Glutamatergic neuron (in vitro differentiated cells): ENCODE measurements around the gene CDC42BPA. TPM values are rescaled to one million over a fixed set of nuclear protein-coding genes. Genes with fewer than 3 reads are reported as not detected.
A peak's percentile ranks its signal among the peaks of the same experiment; 100 is the strongest.

ENCODE experiments used
- DNase-seq: peaks from one replicate; pipeline ENCODE4 v3.0.0; 2022
- H3K27ac Mint-ChIP-seq: one replicate; pipeline ENCODE4 v1.8.0; 2020; ENCODE audit warnings: mild to moderate bottlenecking, mixed read lengths, inconsistent platforms; ENCODE audit not compliant: unreplicated experiment
- H3K27me3 Mint-ChIP-seq: one replicate; pipeline ENCODE4 v1.8.0; 2020; ENCODE audit warnings: mild to moderate bottlenecking, moderate library complexity, mixed read lengths, inconsistent platforms; ENCODE audit not compliant: unreplicated experiment
- H3K36me3 Mint-ChIP-seq: one replicate; pipeline ENCODE4 v1.8.0; 2020; ENCODE audit warnings: mild to moderate bottlenecking, mixed read lengths, inconsistent platforms; ENCODE audit not compliant: unreplicated experiment
- H3K4me1 Mint-ChIP-seq: one replicate; pipeline ENCODE4 v1.8.0; 2020; ENCODE audit warnings: mild to moderate bottlenecking, low read depth, mixed read lengths, inconsistent platforms; ENCODE audit not compliant: unreplicated experiment
- H3K4me3 Mint-ChIP-seq: one replicate; pipeline ENCODE4 v1.8.0; 2020; ENCODE audit warnings: mild to moderate bottlenecking, mixed read lengths, inconsistent platforms; ENCODE audit not compliant: unreplicated experiment
- H3K9me3 Mint-ChIP-seq: one replicate; pipeline ENCODE4 v1.8.0; 2020; ENCODE audit warnings: mild to moderate bottlenecking, moderate library complexity, mixed read lengths, inconsistent platforms; ENCODE audit not compliant: unreplicated experiment
- CTCF ChIP-seq: fragments of 200-600 bp; sonication (generic); IDR thresholded peaks from one replicate; pipeline ENCODE4 v1.5.0; 2021; ENCODE audit not compliant: partially characterized antibody, unreplicated experiment
- total RNA-seq: library from RNA; stranded (reverse); fragmentation: NEBNext Ultra II Directional; extraction: Animal tissue kit (Norgen Biotek cat#: 25700); gene quantifications from one replicate; pipeline ENCODE4 v1.2.1, GENCODE V29; 2021; ENCODE audit not compliant: unreplicated experiment

CDC42BPA gene
- total RNA-seq, 1 donor from 2014 or later: 66.0 TPM

GRCh38 chr1:227010645-227011044 lies 307.6 kb downstream of the CDC42BPA start:
- Mint-ChIP-seq H3K9me3 (peaks cover 10% of the 10 kb centered on the region), H3K27ac (no peak overlapping the region), H3K27me3 (peaks cover 5% of the 10 kb centered on the region), H3K4me3 (no peak overlapping the region), H3K4me1 (peaks cover 18% of the 10 kb centered on the region), H3K36me3 (no peaks in the 10 kb centered on the region)
- DNase-seq: no peak
- TF ChIP-seq CTCF: no peak

GRCh38 chr1:227009937-227010336 lies 308.4 kb downstream of the CDC42BPA start:
- Mint-ChIP-seq H3K4me1 (peaks cover 22% of the 10 kb centered on the region), H3K27me3 (peaks cover 5% of the 10 kb centered on the region)

GRCh38 chr1:227006226-227006796 lies 312.0 kb downstream of the CDC42BPA start:
- Mint-ChIP-seq H3K4me3 (peak overlapping the region; percentile 59), H3K27me3 (peaks cover 8% of the 10 kb centered on the region), H3K4me1 (peaks cover 29% of the 10 kb centered on the region), H3K27ac (peak overlapping the region; percentile 94), H3K9me3 (peaks cover 11% of the 10 kb centered on the region), H3K36me3 (peaks cover 5% of the 10 kb centered on the region)
- TF ChIP-seq CTCF: no peak
- peak; percentile 81 for DNase-seq

More at GRCh38 chr1:227009937-227010336, 308.4 kb downstream of the CDC42BPA start:
- Mint-ChIP-seq H3K36me3 (no peaks in the 10 kb centered on the region), H3K4me3 (no peak overlapping the region), H3K27ac (no peak overlapping the region), H3K9me3 (peaks cover 11% of the 10 kb centered on the region)
- DNase-seq: no peak
- TF ChIP-seq CTCF: no peak

- peaks cover 30% of the 10 kb centered on the region for H3K4me1 Mint-ChIP-seq
- DNase-seq: peak; percentile 45
- peak overlapping the region; percentile 84 for H3K27ac Mint-ChIP-seq
- peaks cover 8% of the 10 kb centered on the region for H3K27me3 Mint-ChIP-seq
- TF ChIP-seq CTCF: no peak
- H3K9me3 Mint-ChIP-seq: peaks cover 11% of the 10 kb centered on the region
- H3K36me3 Mint-ChIP-seq: peaks cover 5% of the 10 kb centered on the region
- H3K4me3 Mint-ChIP-seq: no peak overlapping the region
Measured at GRCh38 chr1:227004796-227005195, 313.5 kb downstream of the CDC42BPA start.

GRCh38 chr1:227003165-227003564 lies 315.1 kb downstream of the CDC42BPA start:
- Mint-ChIP-seq H3K27ac (no peak overlapping the region), H3K27me3 (peaks cover 10% of the 10 kb centered on the region), H3K4me3 (no peak overlapping the region), H3K4me1 (peaks cover 30% of the 10 kb centered on the region), H3K36me3 (peaks cover 5% of the 10 kb centered on the region), H3K9me3 (peaks cover 12% of the 10 kb centered on the region)
- no peak for TF ChIP-seq CTCF
- no peak for DNase-seq
